Activated T-cell treated with anti-CD3 and anti-CD28 coated beads, Interleukin-2, amount 50 U/mL, for 72 hours (primary cell): ENCODE measurements around the gene RETN. TPM values are rescaled to one million over a fixed set of nuclear protein-coding genes. Genes with fewer than 3 reads are reported as not detected.

Experiments used
- ATAC-seq, 2 donors: fragments of 150-1000 bp; cut with Tn5 transposase; replicated peaks in 1 of 2; 2 replicates each; pipeline ENCODE4 v1.10.0; 2021; ENCODE audit warnings: moderate library complexity in 2 of 2, mild to moderate bottlenecking in 1 of 2
- DNase-seq, 2 donors: peaks; one replicate each; pipeline ENCODE4 v3.0.0; 2021 to 2022; ENCODE audit warnings: mixed read lengths in 1 of 2
- H3K27ac Mint-ChIP-seq: one replicate; pipeline ENCODE4 v1.8.0; 2022; ENCODE audit warnings: mild to moderate bottlenecking, moderate library complexity, mixed read lengths
- H3K27me3 Mint-ChIP-seq: one replicate; pipeline ENCODE4 v1.8.0; 2022; ENCODE audit warnings: low read depth, mixed read lengths
- H3K36me3 Mint-ChIP-seq, 2 donors: one replicate each; pipeline ENCODE4 v1.8.0; 2022; ENCODE audit warnings: mixed read lengths in 2 of 2, mild to moderate bottlenecking in 1 of 2; ENCODE audit not compliant: insufficient read depth in 2 of 2
- H3K4me1 Mint-ChIP-seq: one replicate; pipeline ENCODE4 v1.8.0; 2022; ENCODE audit warnings: low read depth, mixed read lengths
- H3K4me3 Mint-ChIP-seq, 2 donors: one replicate each; pipeline ENCODE4 v1.8.0; 2022; ENCODE audit warnings: mild to moderate bottlenecking in 2 of 2, mixed read lengths in 2 of 2, moderate library complexity in 2 of 2
- H3K9me3 Mint-ChIP-seq, 2 donors: one replicate each; pipeline ENCODE4 v1.8.0; 2022; ENCODE audit warnings: mixed read lengths in 2 of 2
- total RNA-seq, 2 donors: library from RNA; stranded (reverse); gene quantifications; one replicate each; pipeline ENCODE4 v1.2.3, GENCODE V29; 2022

RETN gene
- total RNA-seq, 2 donors from 2014 or later, result not detected

DNA sequence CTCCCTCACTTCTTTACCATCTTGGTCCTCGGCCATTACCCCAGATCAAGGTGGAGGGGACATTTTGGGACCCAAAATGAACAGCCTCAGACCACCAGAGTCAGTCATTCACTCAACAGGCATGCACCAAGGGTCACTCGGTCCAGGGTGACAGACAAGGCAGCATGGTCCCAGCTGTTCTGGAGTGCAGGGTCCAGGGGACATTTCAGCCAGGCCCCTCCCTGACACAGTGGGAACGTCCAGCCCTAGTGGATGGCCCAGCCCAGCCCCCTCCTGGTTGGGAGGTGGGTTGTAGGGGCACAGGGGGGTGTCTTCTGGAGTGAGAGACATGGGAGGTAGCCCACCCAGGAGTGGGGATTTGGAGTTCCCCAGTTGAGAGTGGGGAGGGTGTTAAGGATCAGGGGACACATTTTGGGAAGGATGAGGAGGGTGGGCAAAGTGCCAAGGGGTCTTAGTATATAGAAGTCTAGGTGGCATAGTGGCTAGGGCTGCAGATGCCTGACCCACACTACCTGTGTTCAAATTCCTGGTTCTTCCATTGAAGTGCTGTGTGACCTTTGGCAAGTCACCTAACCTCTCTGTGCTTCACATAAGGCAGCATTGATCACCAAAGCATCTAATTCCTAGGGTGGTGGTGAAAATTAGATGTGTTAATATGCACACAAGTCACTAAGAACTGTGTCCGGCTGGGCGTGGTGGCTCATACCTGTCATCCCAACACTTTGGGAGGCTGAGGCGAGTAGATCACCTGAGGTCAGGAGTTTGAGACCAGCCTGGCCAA is 35.6 kb downstream of the RETN start:
- ATAC-seq (no peak), DNase-seq (no peak)
- Mint-ChIP-seq H3K4me1 (peaks cover 49% of the 10 kb centered on the region), H3K9me3 (no peaks in the 10 kb centered on the region), H3K4me3 (no peak overlapping the region), H3K36me3 (no peaks in the 10 kb centered on the region), H3K27ac (no peak overlapping the region), H3K27me3 (peaks cover 8% of the 10 kb centered on the region)

DNA sequence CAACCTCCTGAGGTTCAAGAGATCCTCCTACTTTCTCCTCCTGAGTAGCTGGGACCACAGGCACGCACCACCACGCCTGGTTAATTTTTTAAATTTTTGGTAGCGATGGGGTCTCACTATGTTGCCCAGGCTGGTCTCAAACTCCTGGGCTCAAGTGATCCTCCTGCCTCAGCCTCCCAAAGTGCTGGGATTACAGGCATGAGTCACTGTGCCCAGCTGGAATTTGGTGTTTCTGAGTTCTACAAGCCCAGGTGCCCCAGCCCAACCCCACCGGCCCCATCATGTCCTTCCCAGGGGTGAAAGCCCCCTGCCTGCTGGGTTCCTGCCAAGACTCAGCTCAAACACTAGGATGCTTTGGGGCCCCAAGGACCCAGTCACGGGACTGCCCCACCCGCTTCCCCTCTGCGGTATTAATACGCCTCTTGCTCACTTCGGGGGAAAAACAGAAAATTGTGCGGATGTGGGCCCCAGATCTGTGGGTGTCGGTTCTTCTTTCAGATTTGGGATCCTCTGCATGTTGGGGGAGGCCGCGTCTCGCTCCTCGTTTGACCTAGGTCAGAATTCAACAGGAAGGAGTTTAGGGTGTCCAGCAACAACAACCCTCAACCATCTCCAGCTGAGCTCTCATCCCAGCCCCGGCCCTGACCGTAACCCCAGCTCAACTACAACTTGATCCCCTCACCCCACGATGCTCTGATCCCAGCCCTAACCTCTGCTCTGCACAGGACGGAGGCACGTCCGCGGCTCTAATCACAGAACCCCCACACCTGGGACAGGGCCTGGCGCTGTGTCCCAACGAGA is 36.7 kb downstream of the RETN start:
- Mint-ChIP-seq H3K4me1 (peaks cover 39% of the 10 kb centered on the region), H3K9me3 (no peaks in the 10 kb centered on the region), H3K27me3 (peaks cover 10% of the 10 kb centered on the region), H3K4me3 (peak overlapping the region; percentile 74 to 84), H3K36me3 (no peaks in the 10 kb centered on the region), H3K27ac (peak overlapping the region; percentile 9)
- DNase-seq (peak; percentile 80 to 86), ATAC-seq (peak; percentile 93 to 95)

DNA sequence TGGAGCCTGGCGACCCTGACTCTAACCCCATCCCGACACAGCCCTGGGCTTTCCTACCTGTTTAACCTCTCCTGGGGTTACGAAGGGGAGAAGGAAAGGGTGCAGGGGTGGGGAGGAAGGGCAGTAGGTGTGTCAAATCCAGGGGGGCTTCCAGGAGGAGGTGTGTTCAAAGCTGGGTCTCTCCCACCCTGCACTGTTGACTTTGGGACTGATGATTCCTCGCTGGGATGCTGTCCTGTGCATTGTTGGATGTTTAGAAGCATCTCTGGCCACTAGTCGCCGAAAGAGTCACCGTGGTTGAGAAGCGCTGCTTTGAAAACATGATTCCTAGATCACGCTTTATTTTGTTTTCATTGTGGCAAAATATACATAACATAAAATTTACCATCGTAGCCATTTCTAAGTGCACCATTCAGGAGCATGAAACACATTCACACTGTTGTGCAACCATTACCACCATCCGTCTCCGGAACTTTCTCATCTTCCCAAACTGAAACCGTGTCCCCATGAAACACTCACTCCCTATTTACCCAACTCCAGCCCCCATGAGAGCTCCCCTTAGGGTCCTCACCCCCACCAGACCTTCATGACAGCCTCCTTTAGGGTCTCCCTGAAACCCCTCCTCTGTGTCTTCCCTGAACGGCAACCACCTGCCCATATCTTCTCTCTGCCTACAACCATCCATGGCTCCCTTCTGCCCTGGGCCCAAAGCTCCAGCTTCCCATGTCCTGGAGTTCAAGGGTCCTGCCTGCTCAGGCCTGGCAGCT is 37.5 kb downstream of the RETN start:
- peak overlapping the region; percentile 53 for H3K27ac Mint-ChIP-seq
- peaks cover 10% of the 10 kb centered on the region for H3K27me3 Mint-ChIP-seq
- peaks cover 39% of the 10 kb centered on the region for H3K4me1 Mint-ChIP-seq
- no peaks in the 10 kb centered on the region for H3K9me3 Mint-ChIP-seq
- H3K4me3 Mint-ChIP-seq, result peak overlapping the region; percentile 74 to 84
- no peak for ATAC-seq
- no peaks in the 10 kb centered on the region for H3K36me3 Mint-ChIP-seq
- no peak for DNase-seq

DNA sequence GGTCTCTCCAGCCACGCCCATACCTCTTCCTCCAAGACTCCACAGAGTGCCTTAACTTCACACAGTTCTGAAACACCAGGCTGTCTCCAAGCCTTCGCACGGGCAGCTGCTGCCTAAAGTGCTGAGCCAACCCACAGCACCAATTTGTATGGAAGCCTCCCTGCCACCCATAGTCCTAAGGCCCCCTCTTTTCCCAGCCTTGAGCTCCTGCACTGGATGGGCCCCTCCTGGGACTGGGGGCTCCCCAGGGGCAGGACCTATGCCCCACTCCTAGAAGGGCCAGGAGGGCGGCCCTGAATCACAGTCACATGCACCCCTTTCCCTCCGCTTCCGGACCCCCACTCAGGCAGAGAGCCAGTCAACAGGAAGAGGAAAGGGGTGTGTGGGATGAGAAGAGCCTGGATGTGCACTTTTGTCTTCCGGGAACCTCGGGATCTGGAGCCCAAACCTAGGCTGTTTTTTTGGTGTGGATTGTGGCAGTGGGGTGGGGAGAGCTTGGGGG is 38.2 kb downstream of the RETN start:
- DNase-seq (no peak), ATAC-seq (no peak)
- peaks cover 10% of the 10 kb centered on the region for H3K27me3 Mint-ChIP-seq
- peak overlapping the region; percentile 53 to 74 for H3K4me3 Mint-ChIP-seq
- H3K27ac Mint-ChIP-seq, result peak overlapping the region; percentile 53
- no peaks in the 10 kb centered on the region for H3K9me3 Mint-ChIP-seq
- H3K4me1 Mint-ChIP-seq, result peaks cover 37% of the 10 kb centered on the region
- no peaks in the 10 kb centered on the region for H3K36me3 Mint-ChIP-seq

DNA sequence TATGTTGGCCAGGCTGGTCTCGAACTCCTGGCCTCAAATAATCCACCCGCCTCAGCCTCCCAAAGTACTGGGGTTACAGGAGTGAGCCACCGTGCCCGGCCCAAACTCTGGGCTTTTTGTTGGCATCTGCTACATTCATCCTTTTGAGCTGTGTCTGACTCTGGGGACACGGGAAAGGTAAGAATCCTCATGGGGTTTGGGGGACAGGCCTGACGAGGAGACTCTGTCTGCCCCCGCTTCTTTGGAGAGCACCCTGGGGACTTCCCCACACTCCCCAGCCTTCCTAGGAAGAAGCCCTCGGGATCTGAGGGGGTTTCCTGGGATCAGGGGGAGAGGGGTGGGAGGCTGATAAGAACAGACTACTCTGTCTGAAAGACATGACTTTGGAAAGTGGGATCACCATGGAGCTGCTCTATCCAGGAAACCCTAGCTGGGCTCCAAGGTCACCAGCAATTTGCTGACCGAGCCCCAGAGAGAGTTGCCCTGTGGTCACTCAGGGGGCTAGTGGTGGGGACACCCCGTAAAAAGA is 41.1 kb downstream of the RETN start:
- Mint-ChIP-seq H3K9me3 (no peaks in the 10 kb centered on the region), H3K27me3 (peaks cover 5% of the 10 kb centered on the region), H3K27ac (no peak overlapping the region), H3K4me1 (peaks cover 40% of the 10 kb centered on the region), H3K4me3 (no peak overlapping the region), H3K36me3 (no peaks in the 10 kb centered on the region)
- ATAC-seq (no peak), DNase-seq (no peak)

DNA sequence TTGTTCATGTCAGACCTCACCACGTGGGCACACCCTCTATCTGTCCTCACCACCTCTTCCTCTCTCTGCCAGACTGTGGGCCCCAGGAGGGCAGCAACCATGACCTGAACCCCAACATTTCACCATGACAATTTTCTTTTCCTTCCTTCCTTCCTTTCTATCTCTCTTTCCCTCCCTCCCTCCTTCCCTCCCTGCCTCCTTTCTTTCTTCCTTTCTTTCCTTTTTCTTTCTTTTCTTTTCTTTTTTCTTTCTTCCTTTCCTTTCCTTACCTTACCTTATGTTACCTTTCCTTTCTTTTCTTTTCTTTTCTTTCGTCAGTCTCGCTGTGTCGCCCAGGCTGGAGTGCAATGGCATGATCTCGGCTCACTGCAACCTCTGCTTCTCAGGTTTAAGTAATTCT is 41.8 kb downstream of the RETN start:
- Mint-ChIP-seq H3K27me3 (peaks cover 5% of the 10 kb centered on the region), H3K36me3 (peaks cover 0 to under 1% of the 10 kb centered on the region in 2 donors), H3K27ac (peak overlapping the region; percentile 77), H3K4me3 (no peak overlapping the region), H3K4me1 (peaks cover 34% of the 10 kb centered on the region), H3K9me3 (no peaks in the 10 kb centered on the region)
- no peak for DNase-seq
- ATAC-seq, result no peak

DNA sequence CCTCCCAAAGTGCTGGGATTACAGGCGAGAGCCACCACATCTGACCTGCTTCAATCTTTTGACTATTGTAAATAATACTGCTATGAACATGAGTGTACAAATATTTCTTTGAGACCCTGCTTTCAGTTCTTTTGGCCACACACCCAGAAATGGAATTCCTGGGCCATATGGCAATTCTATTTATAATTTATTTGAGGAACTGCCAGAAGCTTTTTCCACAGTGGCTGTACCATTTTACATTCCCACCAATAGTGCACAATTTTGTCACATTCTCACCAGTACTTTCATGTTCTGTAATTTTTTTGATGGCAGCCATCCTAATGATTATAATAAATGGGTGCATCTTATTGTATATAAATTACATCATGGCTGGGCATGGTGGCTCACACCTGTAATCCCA is 46.8 kb downstream of the RETN start:
- no peak overlapping the region for H3K4me3 Mint-ChIP-seq
- peaks cover 2 to 8% of the 10 kb centered on the region in 2 donors for H3K36me3 Mint-ChIP-seq
- ATAC-seq (no peak), DNase-seq (no peak)
- H3K4me1 Mint-ChIP-seq, result peaks cover 19% of the 10 kb centered on the region
- peaks cover 3 to 4% of the 10 kb centered on the region in 2 donors for H3K9me3 Mint-ChIP-seq
- no peak overlapping the region for H3K27ac Mint-ChIP-seq
- no peaks in the 10 kb centered on the region for H3K27me3 Mint-ChIP-seq

DNA sequence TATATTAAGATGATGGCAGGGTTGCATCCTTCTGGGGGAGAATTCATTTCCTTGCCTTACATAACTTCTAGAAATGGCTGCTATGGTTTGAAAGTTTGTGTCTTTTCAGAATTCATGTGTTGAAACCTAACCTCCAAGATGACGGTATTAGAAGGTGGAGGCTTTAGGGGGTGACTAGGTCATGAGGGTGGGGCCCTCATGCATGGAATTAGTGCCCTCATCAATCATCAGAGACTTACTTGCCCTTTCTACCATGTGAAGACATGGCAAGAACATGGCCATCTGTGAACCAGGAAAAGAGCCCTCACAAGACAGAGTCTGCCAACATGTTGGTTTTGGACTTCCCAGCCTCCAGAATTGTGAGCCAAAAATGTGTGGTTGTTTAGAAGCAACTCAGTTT is 47.9 kb downstream of the RETN start:
- no peaks in the 10 kb centered on the region for H3K27me3 Mint-ChIP-seq
- H3K9me3 Mint-ChIP-seq, result peaks cover 3 to 4% of the 10 kb centered on the region in 2 donors
- no peak overlapping the region for H3K27ac Mint-ChIP-seq
- H3K36me3 Mint-ChIP-seq, result peaks cover 2 to 8% of the 10 kb centered on the region in 2 donors
- no peak for ATAC-seq
- H3K4me1 Mint-ChIP-seq, result peaks cover 19% of the 10 kb centered on the region
- no peak for DNase-seq
- no peak overlapping the region for H3K4me3 Mint-ChIP-seq

DNA sequence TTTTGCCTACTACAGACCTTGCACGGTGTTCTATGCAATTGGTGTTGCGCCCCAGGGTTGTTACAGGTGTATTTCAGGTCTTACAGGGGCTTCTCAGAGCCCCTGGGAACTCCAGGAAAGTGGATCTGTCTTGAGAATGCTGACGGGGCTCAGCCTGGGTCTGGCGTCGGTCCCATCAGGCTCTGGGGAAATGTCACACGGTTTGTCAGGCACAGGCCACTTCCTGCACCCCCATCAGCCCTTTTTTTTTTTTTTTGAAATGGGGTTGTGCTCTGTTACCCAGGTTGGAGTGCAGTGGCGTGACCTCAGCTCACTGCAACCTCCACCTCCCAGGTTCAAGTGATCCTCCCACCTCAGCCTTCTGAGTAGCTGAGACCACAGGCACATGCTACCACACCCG is 49.8 kb downstream of the RETN start:
- H3K27ac Mint-ChIP-seq, result no peak overlapping the region
- DNase-seq (no peak), ATAC-seq (no peak)
- H3K36me3 Mint-ChIP-seq, result peaks cover 2 to 8% of the 10 kb centered on the region in 2 donors
- peaks cover 14% of the 10 kb centered on the region for H3K4me1 Mint-ChIP-seq
- H3K9me3 Mint-ChIP-seq, result peaks cover 3 to 4% of the 10 kb centered on the region in 2 donors
- no peak overlapping the region for H3K4me3 Mint-ChIP-seq
- H3K27me3 Mint-ChIP-seq, result no peaks in the 10 kb centered on the region

Other genes with a start within 250 kb of the RETN start
- 1 to 10 TPM; 1.1 to 3.4 TPM for gene PEX11G, start 180.0 kb upstream of the RETN start, total RNA-seq
- 10 to 100 TPM; 13.6 to 14.1 TPM for gene ZNF358, start 152.9 kb upstream of the RETN start, total RNA-seq
- 10 to 100 TPM in 1 of 2 donors, 1 to 10 TPM in 1; 9.5 to 11.8 TPM for gene MCOLN1, start 146.4 kb upstream of the RETN start, total RNA-seq
- gene PNPLA6, start 133.3 kb upstream of the RETN start, total RNA-seq, result 100 to 1,000 TPM; 102 to 144 TPM
- gene CAMSAP3, start 73.2 kb upstream of the RETN start, total RNA-seq, result 1 to 10 TPM; 1.7 to 2.0 TPM
- gene XAB2, start 39.5 kb upstream of the RETN start, total RNA-seq, result 10 to 100 TPM; 53.3 to 59.3 TPM
- 10 to 100 TPM; 65.5 to 74.0 TPM for gene PET100, start 39.3 kb upstream of the RETN start, total RNA-seq
- 1 to 10 TPM; 1.9 to 2.2 TPM for gene PCP2, start 35.3 kb upstream of the RETN start, total RNA-seq
- gene STXBP2, start 31.9 kb upstream of the RETN start, total RNA-seq, result 100 to 1,000 TPM; 132 TPM
- not detected for gene MCEMP1, start 8.0 kb downstream of the RETN start, total RNA-seq
- 10 to 100 TPM; 73.0 to 78.2 TPM for gene TRAPPC5, start 11.8 kb downstream of the RETN start, total RNA-seq
- gene FCER2, start 33.1 kb downstream of the RETN start, total RNA-seq, result 1 to 10 TPM; 2.3 to 7.7 TPM
- not detected for gene CLEC4G, start 63.1 kb downstream of the RETN start, total RNA-seq
- gene CD209, start 78.5 kb downstream of the RETN start, total RNA-seq, result not detected
- gene CLEC4M, start 94.2 kb downstream of the RETN start, total RNA-seq, result not detected
- gene EVI5L, start 161.2 kb downstream of the RETN start, total RNA-seq, result 10 to 100 TPM in 1 of 2 donors, 1 to 10 TPM in 1; 7.8 to 10.4 TPM
- under 1 TPM; 0.63 to 0.96 TPM for gene PRR36, start 205.3 kb downstream of the RETN start, total RNA-seq
- not detected for gene LRRC8E, start 219.5 kb downstream of the RETN start, total RNA-seq
- 10 to 100 TPM; 40.2 to 40.3 TPM for gene MAP2K7, start 234.8 kb downstream of the RETN start, total RNA-seq
- gene TGFBR3L, start 245.8 kb downstream of the RETN start, total RNA-seq, result 1 to 10 TPM; 7.4 to 9.7 TPM